GM21786 (cell line): ENCODE measurements around the gene UGT1A8.
A peak's percentile ranks its signal among the peaks of the same experiment; 100 is the strongest.
"Not testable (repeated sequence)": the region's sequence is repeated elsewhere in the genome, so short reads cannot be mapped to it uniquely, and the experiment has no call there.

Experiments used
- ATAC-seq: cut with Tn5 transposase; IDR thresholded peaks from one replicate; pipeline ENCODE4 v1.9.1; 2021; ENCODE audit not compliant: unreplicated experiment

The UGT1A8 gene

DNA sequence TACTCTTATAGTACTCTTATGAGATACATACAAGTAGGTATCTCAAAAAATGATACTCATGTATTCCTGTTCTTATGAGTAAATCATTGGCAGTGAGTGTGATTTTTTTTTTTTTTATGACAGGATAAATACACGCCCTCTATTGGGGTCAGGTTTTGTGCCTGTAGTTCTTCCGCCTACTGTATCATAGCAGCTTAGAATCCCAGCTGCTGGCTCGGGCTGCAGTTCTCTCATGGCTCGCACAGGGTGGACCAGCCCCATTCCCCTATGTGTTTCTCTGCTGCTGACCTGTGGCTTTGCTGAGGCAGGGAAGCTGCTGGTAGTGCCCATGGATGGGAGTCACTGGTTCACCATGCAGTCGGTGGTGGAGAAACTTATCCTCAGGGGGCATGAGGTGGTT, at the start of gene UGT1A8:
UGT1A8 (plus strand) TSS at position 158 of the 400 bp plus-strand sequence; CDS start at position 233, 75 bp downstream.
- ATAC-seq = not testable (repeated sequence)

DNA sequence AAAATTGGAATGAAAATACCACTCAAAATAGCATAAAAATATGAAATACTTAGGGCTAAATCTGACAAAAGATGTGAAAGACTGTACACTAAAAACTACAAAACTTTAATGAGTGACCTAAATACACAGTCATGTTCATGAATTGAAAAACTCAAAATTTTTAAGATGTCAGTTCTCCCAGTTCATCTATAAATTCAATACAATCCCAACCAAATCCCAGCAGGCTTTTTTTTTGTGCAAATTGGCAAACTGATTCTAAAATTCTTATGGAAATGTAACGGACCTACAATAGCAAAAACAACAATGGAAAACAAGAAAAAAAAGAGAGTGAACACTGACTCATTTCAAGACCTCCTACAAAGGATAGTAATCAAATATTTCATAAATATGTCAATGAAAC, 46.4 kb upstream of the UGT1A8 start:
- ATAC-seq = no peak

DNA sequence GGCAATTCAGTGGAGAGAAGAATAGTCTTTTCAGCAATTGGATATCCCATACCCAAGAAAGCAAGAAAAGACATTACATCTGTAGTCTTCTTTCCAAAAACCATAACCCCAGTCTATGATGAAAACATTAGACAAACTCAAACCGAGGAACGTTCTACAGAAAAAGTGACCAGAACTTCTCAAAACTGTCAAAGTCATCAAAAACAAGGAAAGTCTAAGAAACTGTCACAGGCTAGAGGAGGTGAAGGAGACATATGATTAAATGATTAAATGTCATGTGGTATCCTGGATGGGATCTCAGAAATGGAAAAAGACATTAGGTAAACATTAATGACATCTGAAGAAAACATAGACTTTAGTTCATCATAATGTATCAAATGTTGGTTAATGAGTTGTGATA, 46.0 kb upstream of the UGT1A8 start:
- ATAC-seq = no peak

DNA sequence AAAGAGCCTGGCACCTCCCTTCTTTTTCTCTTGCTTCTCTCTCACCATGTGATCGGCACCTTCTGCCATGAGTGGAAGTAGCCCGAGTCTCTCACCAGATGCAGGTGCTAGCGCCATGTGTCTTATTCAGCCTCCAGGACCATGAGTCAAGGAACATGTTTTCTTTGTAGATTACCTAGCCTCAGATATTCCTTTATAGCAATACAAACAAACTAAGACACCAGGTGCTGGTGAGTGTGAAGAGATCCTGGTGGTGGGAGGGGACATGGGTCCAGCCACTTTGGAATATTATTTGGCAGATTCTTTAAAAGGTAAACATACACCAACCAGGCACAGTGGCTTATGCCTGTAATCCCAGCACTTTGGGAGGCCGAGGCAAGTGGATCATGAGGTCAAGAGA, 45.0 kb upstream of the UGT1A8 start:
- ATAC-seq = no peak

DNA sequence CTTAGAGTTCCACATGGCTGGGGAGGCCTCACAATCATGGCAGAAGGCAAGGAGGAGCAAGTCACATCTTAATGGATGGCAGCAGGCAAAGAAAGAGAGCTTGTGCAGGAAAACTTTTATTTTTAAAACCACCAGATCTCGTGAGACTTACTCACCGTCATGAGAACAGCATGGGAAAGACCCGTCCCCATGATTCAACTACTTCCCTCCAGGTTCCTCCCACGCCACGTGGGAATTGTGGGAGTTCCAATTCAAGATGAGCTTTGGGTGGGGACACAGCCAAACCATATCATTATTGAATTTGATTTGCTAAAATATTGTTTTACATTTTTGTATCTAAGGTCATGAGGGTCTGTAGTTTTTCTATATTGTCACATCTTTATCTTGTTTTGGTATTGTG, 40.1 kb upstream of the UGT1A8 start:
- ATAC-seq = not testable (repeated sequence)

DNA sequence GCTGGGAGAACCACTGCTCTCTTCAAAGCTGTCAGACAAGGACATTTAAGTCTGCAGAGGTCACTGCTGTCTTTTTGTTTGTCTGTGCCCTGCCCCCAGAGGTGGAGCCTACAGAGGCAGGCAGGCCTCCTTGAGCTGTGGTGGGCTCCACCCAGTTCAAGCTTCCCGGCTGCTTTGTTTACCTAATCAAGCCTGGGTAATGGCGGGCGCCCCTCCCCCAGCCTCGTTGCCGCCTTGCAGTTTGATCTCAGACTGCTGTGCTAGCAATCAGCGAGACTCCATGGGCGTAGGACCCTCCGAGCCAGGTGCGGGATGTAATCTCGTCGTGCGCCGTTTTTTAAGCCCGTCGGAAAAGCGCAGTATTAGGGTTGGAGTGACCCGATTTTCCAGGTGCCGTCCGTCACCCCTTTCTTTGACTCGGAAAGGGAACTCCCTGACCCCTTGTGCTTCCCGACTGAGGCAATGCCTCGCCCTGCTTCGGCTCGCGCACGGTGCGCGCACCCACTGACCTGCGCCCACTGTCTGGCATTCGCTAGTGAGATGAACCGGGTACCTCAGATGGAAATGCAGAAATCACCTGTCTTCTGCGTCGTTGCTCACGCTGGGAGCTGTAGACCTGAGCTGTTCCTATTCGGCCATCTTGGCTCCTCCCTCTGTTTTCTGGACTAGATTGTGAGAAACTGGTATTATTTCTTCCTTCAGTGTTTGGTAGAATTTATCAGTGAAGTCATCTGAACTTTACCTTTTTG, 34.0 kb upstream of the UGT1A8 start:
- not testable (repeated sequence) for ATAC-seq

DNA sequence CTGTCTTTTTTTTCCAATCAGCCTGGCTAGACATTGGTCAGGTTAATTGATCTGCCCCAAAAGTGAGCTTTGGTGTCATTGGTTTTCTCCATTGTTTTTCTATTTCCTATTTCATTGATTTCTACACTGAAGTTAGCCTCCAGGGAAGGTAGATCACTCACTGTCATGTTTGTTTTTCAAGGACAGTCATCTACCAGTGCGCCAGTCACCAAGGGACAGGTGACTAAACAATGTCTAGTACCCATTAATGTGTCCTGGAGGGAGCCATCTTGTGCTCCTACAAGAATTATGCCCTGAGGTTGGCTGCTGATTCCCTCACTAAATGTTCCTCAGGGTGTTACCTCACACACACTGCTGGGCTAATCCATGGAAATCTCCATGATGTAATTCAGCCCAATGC, 33.2 kb upstream of the UGT1A8 start:
- ATAC-seq = no peak

DNA sequence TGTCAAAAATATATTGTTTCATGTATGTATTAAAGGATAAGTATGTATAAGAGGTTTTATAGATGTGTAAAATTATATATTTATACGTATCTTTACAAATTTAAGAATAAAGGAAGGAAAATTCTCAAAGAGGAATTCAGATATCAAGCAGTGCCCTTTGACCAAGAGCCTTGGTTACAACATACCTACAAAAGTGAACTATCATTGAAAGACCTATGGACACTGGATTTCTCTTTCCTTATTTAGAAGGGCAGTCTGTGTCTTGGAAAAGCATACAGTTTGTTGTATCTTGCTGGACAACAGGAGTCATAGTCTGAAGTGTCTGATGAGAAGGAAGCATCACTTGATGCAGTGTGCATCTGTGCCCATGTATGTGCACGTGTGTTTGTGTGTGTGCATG, 29.0 kb upstream of the UGT1A8 start:
- no peak for ATAC-seq

DNA sequence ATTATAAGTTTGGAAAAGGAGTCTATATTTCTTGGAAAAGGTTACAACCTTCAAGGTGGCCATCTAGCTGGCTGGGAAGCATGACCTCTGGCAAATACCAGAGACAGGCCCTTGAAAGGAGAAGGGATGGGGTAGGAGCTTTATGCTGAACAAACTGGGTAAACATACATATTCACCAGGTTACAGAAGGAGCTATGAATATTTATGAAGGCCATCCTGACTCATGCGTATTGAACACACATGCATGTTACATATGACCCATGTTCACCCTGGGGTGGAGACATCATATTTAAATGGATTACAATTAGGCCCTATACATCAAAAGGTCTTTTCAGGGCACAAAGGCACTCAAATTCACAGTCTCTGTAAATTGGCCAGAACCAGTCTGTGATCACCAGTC, 24.7 kb upstream of the UGT1A8 start:
- ATAC-seq = not testable (repeated sequence)

DNA sequence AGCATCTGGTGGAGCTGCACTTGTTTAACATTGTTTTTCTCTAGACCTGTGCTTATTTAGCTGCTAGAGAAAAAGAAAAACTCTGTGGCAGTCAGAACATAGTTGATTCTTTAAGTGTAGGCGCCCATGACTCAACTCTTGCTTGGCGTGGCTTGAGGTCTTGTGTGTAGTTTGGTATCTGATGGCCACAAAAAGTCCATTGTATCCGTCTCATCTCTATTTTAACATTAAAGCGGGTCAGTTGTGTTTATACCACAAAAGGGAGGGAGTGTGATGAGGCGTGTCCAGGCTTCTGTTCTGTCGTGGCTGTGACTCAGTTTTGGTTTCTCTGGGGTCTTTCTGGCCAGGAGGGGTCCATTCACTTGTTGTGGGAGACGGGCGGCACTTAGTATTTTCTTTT, 24.2 kb upstream of the UGT1A8 start:
- ATAC-seq = peak; percentile 72

DNA sequence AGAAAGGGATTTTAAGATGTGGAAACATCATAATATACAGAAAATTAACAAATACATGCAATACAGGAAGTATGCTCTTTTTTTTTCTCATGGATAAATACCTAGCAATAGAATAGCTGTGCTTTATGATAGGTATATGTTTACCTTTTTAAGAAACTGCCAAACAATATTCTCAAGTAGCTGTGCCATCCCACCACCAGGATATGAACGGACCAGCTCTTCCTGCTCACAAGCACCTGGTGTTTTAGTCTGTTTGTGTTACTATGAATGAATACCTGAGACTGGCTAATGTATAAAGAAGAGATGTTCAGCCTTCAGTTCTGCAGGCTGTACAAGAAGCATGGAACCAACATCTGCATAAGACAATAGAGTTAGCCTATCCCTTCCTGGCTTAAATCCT, 19.9 kb upstream of the UGT1A8 start:
- no peak for ATAC-seq

DNA sequence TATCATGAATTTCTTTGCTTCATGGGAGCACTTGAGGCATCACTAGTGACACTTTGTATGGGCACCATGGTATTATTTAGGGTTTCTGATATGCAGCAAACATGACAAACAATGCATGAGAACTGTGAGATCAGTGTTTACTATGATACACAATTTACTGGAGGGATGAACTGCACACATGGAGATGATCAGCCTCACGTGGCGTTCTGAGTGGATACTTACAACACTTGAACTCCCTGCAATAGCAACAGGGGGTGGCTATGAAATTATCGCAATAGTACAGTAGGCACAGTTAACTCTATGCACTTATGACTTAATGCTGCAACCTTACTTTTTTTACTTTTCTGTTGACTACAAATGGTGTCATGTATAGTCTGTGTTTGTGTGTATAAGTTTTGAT, 18.5 kb upstream of the UGT1A8 start:
- no peak for ATAC-seq

DNA sequence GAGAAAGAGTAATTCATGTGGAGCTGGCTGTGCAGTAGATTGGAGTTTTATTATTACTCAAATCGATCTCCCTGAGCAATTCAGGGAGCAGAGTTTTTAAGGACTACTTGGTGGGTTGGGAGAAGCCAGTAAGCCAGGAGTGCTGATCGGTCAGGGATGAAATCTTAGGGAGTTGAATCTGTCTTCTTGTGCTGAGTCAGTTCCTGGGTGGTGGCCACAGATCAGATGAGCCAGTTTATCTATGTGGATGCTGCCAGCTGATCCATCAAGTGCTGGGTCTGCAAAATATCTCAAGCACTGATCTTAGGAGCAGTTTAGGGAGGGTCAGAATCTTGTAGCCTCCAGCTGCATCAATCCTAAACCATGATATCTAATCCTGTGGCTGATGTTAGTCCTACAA, 17.0 kb upstream of the UGT1A8 start:
- no peak for ATAC-seq

DNA sequence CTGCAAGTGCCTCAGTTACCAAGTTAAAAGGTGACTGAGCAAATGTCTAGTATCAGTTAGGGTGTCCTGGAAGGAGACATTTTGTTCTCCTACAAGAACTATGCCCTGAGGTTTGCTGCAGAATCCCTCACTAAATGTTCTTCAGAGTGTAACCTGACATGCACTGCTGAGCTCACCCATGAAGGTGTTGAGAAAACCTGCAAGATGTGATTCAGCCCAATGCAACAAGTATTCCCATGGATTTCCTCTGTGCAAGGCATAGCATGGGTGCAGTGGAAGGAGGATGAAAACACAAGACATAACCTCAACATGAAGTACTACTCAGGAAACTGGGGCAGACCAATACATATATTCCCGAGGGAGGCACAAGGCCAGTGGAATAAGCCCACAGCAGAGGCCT, 15.4 kb upstream of the UGT1A8 start:
- ATAC-seq = no peak

DNA sequence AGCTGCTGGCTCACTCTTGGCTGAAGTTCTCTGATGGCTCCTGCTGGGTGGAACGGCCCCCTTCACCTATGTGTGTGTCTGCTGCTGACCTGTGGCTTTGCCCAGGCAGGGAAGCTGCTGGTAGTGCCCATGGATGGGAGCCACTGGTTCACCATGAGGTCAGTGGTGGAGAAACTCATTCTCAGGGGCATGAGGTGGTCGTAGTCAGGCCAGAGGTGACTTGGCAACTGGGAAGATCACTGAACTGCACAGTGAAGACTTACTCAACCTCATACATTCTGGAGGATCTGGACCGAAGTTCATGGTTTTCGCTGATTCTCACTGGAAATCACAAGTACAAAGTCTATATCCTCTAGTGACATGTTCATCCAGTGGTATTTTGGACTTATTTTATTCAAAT, 13.9 kb upstream of the UGT1A8 start:
- ATAC-seq = no peak

DNA sequence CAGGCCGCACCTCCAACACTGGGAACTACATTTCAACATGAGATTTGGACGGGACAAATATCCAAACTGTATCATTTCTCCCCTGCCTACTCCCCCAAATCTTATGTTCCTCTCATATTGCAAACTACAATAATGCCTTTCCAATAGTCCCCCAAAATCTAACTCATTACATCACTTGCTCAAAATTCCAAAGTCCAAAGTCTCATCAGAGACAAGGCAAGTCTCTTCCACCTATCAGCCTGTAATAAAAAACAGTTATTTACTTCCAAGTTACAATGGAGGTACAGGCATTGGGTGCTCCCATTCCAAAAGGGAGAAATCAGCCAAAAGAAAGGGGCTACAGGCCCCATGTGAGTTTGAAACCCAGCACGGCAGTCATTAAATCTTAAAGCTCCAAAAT, 12.6 kb upstream of the UGT1A8 start:
- ATAC-seq = no peak

DNA sequence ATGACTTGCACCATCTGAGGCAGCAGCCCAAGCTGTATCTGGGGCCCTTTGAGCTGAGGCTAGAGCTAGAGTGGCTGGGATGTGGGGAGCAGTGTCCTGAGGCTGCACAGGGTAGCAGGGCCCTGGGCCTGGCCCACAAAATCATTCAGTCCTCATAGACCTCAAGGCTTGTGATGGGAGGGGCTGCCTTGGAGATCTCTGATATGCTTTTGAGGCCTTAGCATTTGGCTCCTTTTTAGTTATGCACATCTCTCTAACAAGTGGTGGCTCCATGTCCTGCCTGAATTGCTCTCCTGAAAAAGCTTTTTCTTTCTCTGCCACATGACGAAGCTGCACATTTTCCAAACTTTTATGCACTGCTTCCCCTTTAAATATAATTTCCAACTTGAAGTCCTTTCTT, 11.8 kb upstream of the UGT1A8 start:
- no peak for ATAC-seq

DNA sequence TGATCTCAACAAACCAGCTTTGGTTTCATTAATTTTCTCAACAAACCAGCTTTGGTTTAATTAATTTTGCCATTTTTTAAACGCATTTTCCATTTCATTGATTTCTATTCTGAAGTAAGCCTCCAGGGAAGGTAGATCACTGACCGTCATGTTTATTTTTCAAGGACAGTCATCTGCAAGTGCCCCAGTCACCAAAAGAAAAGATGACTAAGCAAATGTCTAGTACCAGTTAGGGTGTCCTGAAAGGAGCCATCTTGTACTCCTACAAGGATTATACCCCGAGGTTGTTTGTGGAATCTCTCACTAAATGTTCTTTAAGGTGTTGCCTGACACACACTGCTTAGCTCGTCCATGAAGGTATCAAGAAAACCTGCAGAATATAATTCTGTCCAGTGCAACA, 6.1 kb upstream of the UGT1A8 start:
- no peak for ATAC-seq

DNA sequence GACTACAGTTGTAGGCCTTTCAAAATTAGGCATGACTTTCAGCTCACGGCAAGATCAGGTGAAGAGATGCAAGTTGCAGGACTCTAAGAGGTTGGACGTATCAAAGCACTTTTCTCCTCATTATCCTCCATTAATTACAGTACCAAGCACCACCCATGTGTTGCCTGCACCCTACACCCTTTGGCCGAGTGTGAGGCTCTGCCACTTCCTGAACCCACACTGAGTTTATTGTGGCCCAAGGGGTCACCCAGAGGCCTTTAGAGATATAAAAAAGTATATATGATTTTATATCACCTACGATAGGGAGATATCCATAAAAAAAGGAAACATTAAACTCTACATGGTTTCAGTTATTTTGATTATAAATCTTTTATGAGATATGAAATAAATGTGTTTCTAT, 2.8 kb downstream of the UGT1A8 start:
- no peak for ATAC-seq

DNA sequence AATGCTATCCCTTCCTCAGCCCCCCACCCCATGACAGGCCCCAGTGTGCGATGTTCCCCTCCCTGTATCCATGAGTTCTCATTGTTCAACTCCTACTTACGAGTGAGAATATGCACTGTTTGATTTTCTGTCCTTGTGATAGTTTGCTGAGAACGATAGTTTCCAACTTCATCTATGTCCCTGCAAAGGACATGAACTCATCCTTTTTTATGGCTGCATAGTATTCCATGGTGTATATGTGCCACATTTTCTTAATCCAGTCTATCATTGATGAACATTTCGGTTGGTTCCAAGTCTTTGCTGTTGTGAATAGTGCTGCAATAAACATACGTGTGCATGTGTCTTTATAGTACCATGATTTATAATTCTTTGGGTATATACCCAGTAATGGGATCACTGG, 4.4 kb downstream of the UGT1A8 start:
- ATAC-seq = not testable (repeated sequence)

DNA sequence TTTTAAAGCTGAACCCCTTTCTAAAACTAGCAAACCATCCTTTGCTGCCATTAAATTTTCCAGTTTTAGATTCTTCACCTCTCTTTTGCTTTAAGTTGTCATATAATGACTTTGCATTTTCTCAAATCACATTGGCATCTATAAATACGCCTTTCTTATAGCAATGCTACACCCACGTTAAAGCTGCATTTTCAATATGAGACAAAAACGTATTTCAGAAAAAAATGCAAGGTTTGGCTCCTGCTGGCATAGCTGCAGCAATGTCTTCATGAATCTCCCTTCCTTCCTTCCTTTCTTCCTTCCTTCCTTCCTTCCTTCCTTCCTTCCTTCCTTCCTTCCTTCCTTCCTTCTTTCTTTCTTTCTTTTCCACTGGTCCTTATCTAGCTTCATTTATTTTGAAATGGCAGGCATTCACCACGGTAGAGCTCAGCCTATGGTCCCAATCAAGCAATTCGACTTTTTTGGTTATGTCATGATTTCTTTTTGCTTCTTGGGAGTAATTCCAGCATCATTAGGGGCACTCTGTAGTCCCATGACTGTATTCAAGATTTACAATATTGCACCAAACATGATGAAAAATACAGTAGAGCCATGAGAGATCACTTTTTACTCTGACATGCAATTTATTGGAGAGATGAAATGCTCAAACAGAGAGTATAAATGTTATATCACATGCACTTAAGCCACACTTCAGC, 10.0 kb downstream of the UGT1A8 start:
- no peak for ATAC-seq

DNA sequence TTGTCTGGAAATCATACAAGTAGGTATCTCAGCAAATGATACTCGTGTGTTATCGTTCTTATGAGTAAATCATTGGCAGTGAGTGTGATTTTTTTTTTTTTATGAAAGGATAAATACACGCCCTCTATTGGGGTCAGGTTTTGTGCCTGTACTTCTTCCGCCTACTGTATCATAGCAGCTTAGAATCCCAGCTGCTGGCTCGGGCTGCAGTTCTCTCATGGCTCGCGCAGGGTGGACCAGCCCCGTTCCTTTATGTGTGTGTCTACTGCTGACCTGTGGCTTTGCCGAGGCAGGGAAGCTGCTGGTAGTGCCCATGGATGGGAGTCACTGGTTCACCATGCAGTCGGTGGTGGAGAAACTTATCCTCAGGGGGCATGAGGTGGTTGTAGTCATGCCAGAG, 18.9 kb downstream of the UGT1A8 start, which contains the start of gene UGT1A10:
UGT1A10 (plus strand) TSS at position 143 of the 400 bp plus-strand sequence; CDS start at position 218, 75 bp downstream.
- not testable (repeated sequence) for ATAC-seq

DNA sequence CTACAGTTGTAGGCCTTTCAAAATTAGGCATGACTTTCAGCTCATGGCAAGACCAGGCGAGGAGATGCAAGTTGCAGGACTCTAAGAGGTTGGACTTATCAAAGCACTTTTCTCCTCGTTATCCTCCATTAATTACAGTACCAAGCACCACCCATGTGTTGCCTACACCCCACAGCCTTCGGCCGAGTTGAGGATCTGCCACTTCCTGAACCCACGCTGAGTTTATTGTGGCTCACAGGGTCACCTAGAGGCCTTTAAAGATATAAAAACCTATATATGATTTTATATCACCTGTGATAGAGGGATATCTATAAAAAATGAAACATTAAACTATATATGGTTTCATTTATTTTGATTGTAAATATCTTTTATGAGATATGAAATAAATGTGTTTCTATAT, 21.4 kb downstream of the UGT1A8 start:
- ATAC-seq = no peak
